K562 (cell line): Measurements from ENCODE around the gene GJC2. TPM values are rescaled to one million over a fixed set of nuclear protein-coding genes. Genes with fewer than 3 reads are reported as not detected.

Source experiments
- BRCA1 ChIP-seq, 2 experiments: fragments of 450-650 bp in 1 of 2; sonication (generic) in 1 of 2; formaldehyde crosslinking in 1 of 2; IDR thresholded peaks; 2 replicates each; pipeline versions ENCODE4 v1.5.0 to v1.6.1; 2017 to 2020; ENCODE audit warnings: mild to moderate bottlenecking in 1 of 2, missing genetic modification reagents in 1 of 2
- ELF4 ChIP-seq: fragments of 450-650 bp; formaldehyde crosslinking; IDR thresholded peaks from 2 replicates; pipeline ENCODE4 v1.4.0; 2022; ENCODE audit warnings: missing genetic modification characterization
- GTF2A2 ChIP-seq: IDR thresholded peaks from 2 replicates; pipeline ENCODE4 v1.6.1; 2016; ENCODE audit warnings: mild to moderate bottlenecking, missing genetic modification characterization, missing compliant biosample characterization
- RFX7 ChIP-seq: fragments of 250-450 bp; sonication (Bioruptor Pico); IDR thresholded peaks from 2 replicates; pipeline ENCODE4 v1.5.1; 2021; ENCODE audit warnings: mild to moderate bottlenecking
- SMC3 ChIP-seq: conservative IDR thresholded peaks from 2 replicates; pipeline ENCODE4 v1.6.1; 2011; ENCODE audit warnings: low read depth, low read length, improper control_type of control experiment; ENCODE audit not compliant: insufficient read depth
- ZNF121 ChIP-seq: sonication (generic); formaldehyde crosslinking; conservative IDR thresholded peaks from 2 replicates; pipeline ENCODE4 v1.8.0; 2022; ENCODE audit warnings: missing genetic modification reagents
- ZNF277 ChIP-seq: fragments of 250-450 bp; sonication (Bioruptor Pico); IDR thresholded peaks from 2 replicates; pipeline ENCODE4 v1.8.0; 2022; ENCODE audit warnings: inconsistent platforms, mild to moderate bottlenecking, moderate library complexity, borderline replicate concordance
- ZNF436 ChIP-seq: fragments of 250-450, 450-650 bp; sonication (Bioruptor Pico); formaldehyde crosslinking; IDR thresholded peaks from 2 replicates; pipeline ENCODE4 v1.7.0; 2020; ENCODE audit warnings: mild to moderate bottlenecking
- ZNF518B ChIP-seq: fragments of 250-450 bp; sonication (Bioruptor Pico); IDR thresholded peaks from 2 replicates; pipeline ENCODE4 v1.5.0; 2021; ENCODE audit warnings: mild to moderate bottlenecking, moderate library complexity
- ZNF780A ChIP-seq: fragments of 250-450 bp; sonication (Bioruptor Pico); IDR thresholded peaks from 2 replicates; pipeline ENCODE4 v1.5.0; 2021; ENCODE audit warnings: mild to moderate bottlenecking
- polyA plus RNA-seq, 8 experiments: library from polyadenylated mRNA; depleted of rRNA in 4 of 8; stranded (reverse) in 5 of 8; unstranded in 3 of 8; fragments of >200 nt; fragmentation: Nextera tagmentation in 2 of 8; fragmentation: Illumina TruSeq in 1 of 8; extraction: Ambion mirVana in 2 of 8; extraction: Trizol in 1 of 8; gene quantifications; 2 replicates each; pipeline versions ENCODE4 v1.2.1 to v1.2.3, GENCODE V29; 2011 to 2014; ENCODE audit warnings: inconsistent platforms in 1 of 8, missing spikeins in 1 of 8
- total RNA-seq, 7 experiments: library from RNA; depleted of rRNA in 6 of 7; stranded (reverse); fragments of >200 nt in 6 of 7; fragmentation: Illumina TruSeq in 2 of 7; extraction: Trizol in 2 of 7; gene quantifications; 2 replicates each; pipeline versions ENCODE4 v1.2.1 to v1.2.3, GENCODE V29; 2011 to 2021; ENCODE audit warnings: low replicate concordance in 1 of 7
- TF ChIP-seq, protein P1 (sequence below): sonication (generic); formaldehyde crosslinking; IDR thresholded peaks from 2 replicates; pipeline ENCODE4 v1.8.0; 2022; ENCODE audit warnings: missing genetic modification reagents, mild to moderate bottlenecking, borderline replicate concordance
- TF ChIP-seq, protein P2 (sequence below): IDR thresholded peaks from 3 replicates; pipeline ENCODE4 v1.6.1; 2011; ENCODE audit warnings: borderline replicate concordance, mild to moderate bottlenecking; ENCODE audit not compliant: insufficient read length, insufficient read depth
- TF ChIP-seq, protein P3 (sequence below), 2 experiments: fragments of 150-350 bp in 1 of 2; IDR thresholded peaks; 2 replicates each; pipeline ENCODE4 v1.6.1; 2012 to 2016; ENCODE audit warnings: low read depth in 2 of 2, low read length in 2 of 2, mild to moderate bottlenecking in 1 of 2, moderate library complexity in 1 of 2

GJC2 gene
- total and polyA plus RNA-seq, 9 of the 15 experiments (the other 6 are each of a cell fraction or from before 2014, with no cell fraction given): 0.03 to 0.62 (median 0.11) TPM; not detected in 2

DNA sequence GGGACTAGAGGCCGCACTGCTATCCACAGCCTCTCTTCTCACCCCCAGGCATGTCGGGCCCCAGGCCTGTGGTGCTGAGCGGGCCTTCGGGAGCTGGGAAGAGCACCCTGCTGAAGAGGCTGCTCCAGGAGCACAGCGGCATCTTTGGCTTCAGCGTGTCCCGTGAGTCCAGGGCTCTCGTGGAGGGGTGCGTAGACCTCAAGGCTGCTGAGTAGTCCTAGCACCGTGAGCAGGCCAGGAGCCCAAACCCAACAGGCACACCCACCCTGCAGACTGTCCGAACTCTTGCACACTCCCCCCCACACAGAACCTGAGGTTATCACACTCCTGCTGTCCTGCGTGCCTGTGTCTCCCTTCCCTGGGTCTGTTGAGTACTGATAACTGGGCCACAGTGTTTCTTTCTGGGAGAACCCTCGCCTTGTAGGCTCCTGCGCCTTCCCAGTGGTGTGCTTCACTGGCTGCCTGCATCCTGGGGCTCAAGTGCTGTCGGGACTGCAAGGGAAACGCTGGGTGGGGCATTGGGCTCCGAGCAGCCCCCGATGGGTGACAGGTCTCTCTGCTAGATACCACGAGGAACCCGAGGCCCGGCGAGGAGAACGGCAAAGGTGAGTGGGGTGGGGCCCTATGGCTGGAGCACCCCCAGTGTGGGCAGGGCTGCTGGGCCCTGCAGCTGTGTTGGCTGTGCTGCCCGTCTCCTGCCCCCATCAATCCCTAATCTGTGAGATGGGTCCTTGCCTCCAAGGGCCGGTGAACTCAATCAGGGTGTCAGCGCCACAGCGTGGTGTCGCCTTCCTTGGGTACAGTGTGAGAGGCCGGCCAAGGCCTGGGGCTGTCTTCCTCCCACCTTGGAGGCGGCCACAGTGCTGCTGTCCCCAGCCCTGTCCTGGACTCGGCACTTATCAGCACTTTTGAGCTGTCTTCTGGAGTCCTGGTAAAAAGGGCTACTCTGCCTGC lies 4.0 kb upstream of the GJC2 start (continued):
- TF ChIP-seq, protein P1, sequence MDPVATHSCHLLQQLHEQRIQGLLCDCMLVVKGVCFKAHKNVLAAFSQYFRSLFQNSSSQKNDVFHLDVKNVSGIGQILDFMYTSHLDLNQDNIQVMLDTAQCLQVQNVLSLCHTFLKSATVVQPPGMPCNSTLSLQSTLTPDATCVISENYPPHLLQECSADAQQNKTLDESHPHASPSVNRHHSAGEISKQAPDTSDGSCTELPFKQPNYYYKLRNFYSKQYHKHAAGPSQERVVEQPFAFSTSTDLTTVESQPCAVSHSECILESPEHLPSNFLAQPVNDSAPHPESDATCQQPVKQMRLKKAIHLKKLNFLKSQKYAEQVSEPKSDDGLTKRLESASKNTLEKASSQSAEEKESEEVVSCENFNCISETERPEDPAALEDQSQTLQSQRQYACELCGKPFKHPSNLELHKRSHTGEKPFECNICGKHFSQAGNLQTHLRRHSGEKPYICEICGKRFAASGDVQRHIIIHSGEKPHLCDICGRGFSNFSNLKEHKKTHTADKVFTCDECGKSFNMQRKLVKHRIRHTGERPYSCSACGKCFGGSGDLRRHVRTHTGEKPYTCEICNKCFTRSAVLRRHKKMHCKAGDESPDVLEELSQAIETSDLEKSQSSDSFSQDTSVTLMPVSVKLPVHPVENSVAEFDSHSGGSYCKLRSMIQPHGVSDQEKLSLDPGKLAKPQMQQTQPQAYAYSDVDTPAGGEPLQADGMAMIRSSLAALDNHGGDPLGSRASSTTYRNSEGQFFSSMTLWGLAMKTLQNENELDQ (CRISPR knock-in tag): no peak
- TF ChIP-seq RFX7 (CRISPR knock-in tag) (no peak), SMC3 (no peak), GTF2A2 (tag) (no peak), ZNF518B (no peak), BRCA1 (IDR thresholded peaks at IDR 0.05) (no peak), BRCA1 (CRISPR knock-in tag; IDR thresholded peaks at IDR 0.05) (no peak), ZNF121 (CRISPR knock-in tag) (no peak), ZNF780A (CRISPR knock-in tag) (no peak), ZNF277 (CRISPR knock-in tag) (no peak), ZNF436 (CRISPR knock-in tag) (no peak), ELF4 (CRISPR knock-in tag) (peak; percentile 62; the same call in 1 of the 2 replicates)
- TF ChIP-seq, protein P2, sequence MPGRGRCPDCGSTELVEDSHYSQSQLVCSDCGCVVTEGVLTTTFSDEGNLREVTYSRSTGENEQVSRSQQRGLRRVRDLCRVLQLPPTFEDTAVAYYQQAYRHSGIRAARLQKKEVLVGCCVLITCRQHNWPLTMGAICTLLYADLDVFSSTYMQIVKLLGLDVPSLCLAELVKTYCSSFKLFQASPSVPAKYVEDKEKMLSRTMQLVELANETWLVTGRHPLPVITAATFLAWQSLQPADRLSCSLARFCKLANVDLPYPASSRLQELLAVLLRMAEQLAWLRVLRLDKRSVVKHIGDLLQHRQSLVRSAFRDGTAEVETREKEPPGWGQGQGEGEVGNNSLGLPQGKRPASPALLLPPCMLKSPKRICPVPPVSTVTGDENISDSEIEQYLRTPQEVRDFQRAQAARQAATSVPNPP: no peak
- TF ChIP-seq, protein P3, sequence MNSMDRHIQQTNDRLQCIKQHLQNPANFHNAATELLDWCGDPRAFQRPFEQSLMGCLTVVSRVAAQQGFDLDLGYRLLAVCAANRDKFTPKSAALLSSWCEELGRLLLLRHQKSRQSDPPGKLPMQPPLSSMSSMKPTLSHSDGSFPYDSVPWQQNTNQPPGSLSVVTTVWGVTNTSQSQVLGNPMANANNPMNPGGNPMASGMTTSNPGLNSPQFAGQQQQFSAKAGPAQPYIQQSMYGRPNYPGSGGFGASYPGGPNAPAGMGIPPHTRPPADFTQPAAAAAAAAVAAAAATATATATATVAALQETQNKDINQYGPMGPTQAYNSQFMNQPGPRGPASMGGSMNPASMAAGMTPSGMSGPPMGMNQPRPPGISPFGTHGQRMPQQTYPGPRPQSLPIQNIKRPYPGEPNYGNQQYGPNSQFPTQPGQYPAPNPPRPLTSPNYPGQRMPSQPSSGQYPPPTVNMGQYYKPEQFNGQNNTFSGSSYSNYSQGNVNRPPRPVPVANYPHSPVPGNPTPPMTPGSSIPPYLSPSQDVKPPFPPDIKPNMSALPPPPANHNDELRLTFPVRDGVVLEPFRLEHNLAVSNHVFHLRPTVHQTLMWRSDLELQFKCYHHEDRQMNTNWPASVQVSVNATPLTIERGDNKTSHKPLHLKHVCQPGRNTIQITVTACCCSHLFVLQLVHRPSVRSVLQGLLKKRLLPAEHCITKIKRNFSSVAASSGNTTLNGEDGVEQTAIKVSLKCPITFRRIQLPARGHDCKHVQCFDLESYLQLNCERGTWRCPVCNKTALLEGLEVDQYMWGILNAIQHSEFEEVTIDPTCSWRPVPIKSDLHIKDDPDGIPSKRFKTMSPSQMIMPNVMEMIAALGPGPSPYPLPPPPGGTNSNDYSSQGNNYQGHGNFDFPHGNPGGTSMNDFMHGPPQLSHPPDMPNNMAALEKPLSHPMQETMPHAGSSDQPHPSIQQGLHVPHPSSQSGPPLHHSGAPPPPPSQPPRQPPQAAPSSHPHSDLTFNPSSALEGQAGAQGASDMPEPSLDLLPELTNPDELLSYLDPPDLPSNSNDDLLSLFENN (IDR thresholded peaks at IDR 0.05; ENCODE audit: low read depth in 2 of 2, low read length in 2 of 2): peak in 1 of 2 experiments; percentile 85; a peak in 2 of 4 replicates
